GM21515 (cell line): ENCODE data around the gene MRPL4.
"Not testable (repeated sequence)": the region's sequence is repeated elsewhere in the genome, so short reads cannot be mapped to it uniquely, and the experiment has no call there.

ENCODE experiments used
- ATAC-seq: cut with Tn5 transposase; IDR thresholded peaks from one replicate; pipeline ENCODE4 v1.9.1; 2021; ENCODE audit not compliant: unreplicated experiment

The MRPL4 gene

GRCh38 chr19:10230173-10230860, 21.7 kb upstream of the MRPL4 start:
- no peak for ATAC-seq

- no peak for ATAC-seq
These were observed 21.0 kb upstream of the MRPL4 start, which contains the start of gene S1PR2 for GRCh38 chr19:10230861-10231611. S1PR2 (minus strand) TSS chr19:10231331; CDS start chr19:10224905, 6,426 bp downstream.

GRCh38 chr19:10231612-10232228, 20.3 kb upstream of the MRPL4 start:
- no peak for ATAC-seq

GRCh38 chr19:10233946-10234345, 18.1 kb upstream of the MRPL4 start:
- ATAC-seq: no peak

- ATAC-seq: no peak
These were observed 17.0 kb upstream of the MRPL4 start for GRCh38 chr19:10235003-10235402.

- ATAC-seq: not testable (repeated sequence)
These were observed 16.6 kb upstream of the MRPL4 start for GRCh38 chr19:10235409-10235808.

- ATAC-seq: no peak
These were observed 14.3 kb upstream of the MRPL4 start for GRCh38 chr19:10237702-10238101.

GRCh38 chr19:10238172-10238783, 13.7 kb upstream of the MRPL4 start:
- ATAC-seq: no peak

GRCh38 chr19:10241826-10242449, 10.1 kb upstream of the MRPL4 start:
- ATAC-seq: not testable (repeated sequence)

GRCh38 chr19:10243606-10244005, 8.4 kb upstream of the MRPL4 start:
- ATAC-seq: no peak

- no peak for ATAC-seq
These were observed 6.7 kb upstream of the MRPL4 start for GRCh38 chr19:10245189-10245939.

- ATAC-seq: no peak
These were observed 5.5 kb upstream of the MRPL4 start for GRCh38 chr19:10246511-10246910.

GRCh38 chr19:10252707-10253106, 693 bp downstream of the MRPL4 start:
- ATAC-seq: no peak

- no peak for ATAC-seq
These were observed 2.2 kb downstream of the MRPL4 start for GRCh38 chr19:10254244-10254643.

- ATAC-seq: no peak
These were observed 3.3 kb downstream of the MRPL4 start for GRCh38 chr19:10255358-10255757.

- no peak for ATAC-seq
These were observed 4.5 kb downstream of the MRPL4 start for GRCh38 chr19:10256551-10256950.

- no peak for ATAC-seq
These were observed 5.1 kb downstream of the MRPL4 start for GRCh38 chr19:10256970-10257615.

- no peak for ATAC-seq
These were observed 6.2 kb downstream of the MRPL4 start for GRCh38 chr19:10258080-10258710.

- ATAC-seq: no peak
These were observed 7.3 kb downstream of the MRPL4 start for GRCh38 chr19:10259162-10259905.
